Upper lobe of left lung (tissue), 4 donors: Measurements from ENCODE around the gene UNC80.

Source experiments
- POLR2A ChIP-seq, 4 donors: fragments of 450-650 bp; IDR thresholded peaks; one replicate each; pipeline ENCODE4 v1.5.1; 2016 to 2017; ENCODE audit warnings: antibody characterized with exemption in 4 of 4, mild to moderate bottlenecking in 2 of 4
- POLR2AphosphoS5 ChIP-seq, 2 donors: sonication (generic); formaldehyde crosslinking; IDR thresholded peaks; one replicate each; pipeline ENCODE4 v1.5.1; 2017; ENCODE audit warnings: antibody characterized with exemption in 2 of 2
- TF ChIP-seq, protein P1 (sequence below), 6 experiments: fragments of 450-650 bp in 4 of 6; fragments of 200-600 bp in 2 of 6; sonication (generic) in 2 of 6; IDR thresholded peaks; one replicate each; pipeline ENCODE4 v1.5.1; 2016 to 2019; ENCODE audit warnings: antibody characterized with exemption in 6 of 6

GRCh38 chr2:209805351-209805750, 33.7 kb downstream of the UNC80 start:
- TF ChIP-seq, protein P1, sequence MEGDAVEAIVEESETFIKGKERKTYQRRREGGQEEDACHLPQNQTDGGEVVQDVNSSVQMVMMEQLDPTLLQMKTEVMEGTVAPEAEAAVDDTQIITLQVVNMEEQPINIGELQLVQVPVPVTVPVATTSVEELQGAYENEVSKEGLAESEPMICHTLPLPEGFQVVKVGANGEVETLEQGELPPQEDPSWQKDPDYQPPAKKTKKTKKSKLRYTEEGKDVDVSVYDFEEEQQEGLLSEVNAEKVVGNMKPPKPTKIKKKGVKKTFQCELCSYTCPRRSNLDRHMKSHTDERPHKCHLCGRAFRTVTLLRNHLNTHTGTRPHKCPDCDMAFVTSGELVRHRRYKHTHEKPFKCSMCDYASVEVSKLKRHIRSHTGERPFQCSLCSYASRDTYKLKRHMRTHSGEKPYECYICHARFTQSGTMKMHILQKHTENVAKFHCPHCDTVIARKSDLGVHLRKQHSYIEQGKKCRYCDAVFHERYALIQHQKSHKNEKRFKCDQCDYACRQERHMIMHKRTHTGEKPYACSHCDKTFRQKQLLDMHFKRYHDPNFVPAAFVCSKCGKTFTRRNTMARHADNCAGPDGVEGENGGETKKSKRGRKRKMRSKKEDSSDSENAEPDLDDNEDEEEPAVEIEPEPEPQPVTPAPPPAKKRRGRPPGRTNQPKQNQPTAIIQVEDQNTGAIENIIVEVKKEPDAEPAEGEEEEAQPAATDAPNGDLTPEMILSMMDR (IDR thresholded peaks at IDR 0.05) = no peak
- no peak for TF ChIP-seq POLR2A (IDR thresholded peaks at IDR 0.05)
- no peak for TF ChIP-seq POLR2AphosphoS5 (IDR thresholded peaks at IDR 0.05)
